GM23248 (cell line): ENCODE results near the gene CNTN1. TPM values are rescaled to one million over a fixed set of nuclear protein-coding genes. Genes with fewer than 3 reads are reported as not detected.

ENCODE experiments used
- DNase-seq: peaks from one replicate; pipeline ENCODE4 v3.0.0-alpha.2; 2015
- H2AFZ ChIP-seq: fragments of 200-600 bp; sonication (generic); 2 replicates; pipeline ENCODE4 v1.6.1; 2016; ENCODE audit warnings: antibody characterized with exemption
- H3F3A ChIP-seq: fragments of 200-600 bp; sonication (generic); 2 replicates; pipeline ENCODE4 v1.6.1; 2016; ENCODE audit warnings: mild to moderate bottlenecking, antibody characterized with exemption, mixed run types; ENCODE audit not compliant: insufficient read depth
- H3K27ac ChIP-seq: fragments of 200-600 bp; sonication (generic); 2 replicates; pipeline ENCODE4 v1.5.1; 2016; ENCODE audit warnings: mild to moderate bottlenecking
- H3K27me3 ChIP-seq: fragments of 200-600 bp; sonication (generic); replicated peaks from 2 replicates; pipeline ENCODE4 v1.6.1; 2016; ENCODE audit warnings: mild to moderate bottlenecking; ENCODE audit not compliant: insufficient read depth
- H3K36me3 ChIP-seq: fragments of 200-600 bp; sonication (generic); 2 replicates; pipeline ENCODE4 v1.6.1; 2016; ENCODE audit warnings: low read depth, mild to moderate bottlenecking
- H3K4me1 ChIP-seq: fragments of 200-600 bp; sonication (generic); 2 replicates; pipeline ENCODE4 v1.6.1; 2016; ENCODE audit warnings: mild to moderate bottlenecking; ENCODE audit not compliant: insufficient read depth
- H3K4me2 ChIP-seq: fragments of 200-600 bp; sonication (generic); one replicate; pipeline ENCODE4 v1.6.1; 2016; ENCODE audit warnings: mild to moderate bottlenecking; ENCODE audit not compliant: unreplicated experiment
- H3K4me3 ChIP-seq: fragments of 200-600 bp; sonication (generic); 2 replicates; pipeline ENCODE4 v1.5.1; 2016; ENCODE audit warnings: mild to moderate bottlenecking
- H3K79me2 ChIP-seq: fragments of 200-600 bp; sonication (generic); 2 replicates; pipeline ENCODE4 v1.6.1; 2016; ENCODE audit warnings: mild to moderate bottlenecking; ENCODE audit not compliant: insufficient read depth
- H3K9ac ChIP-seq: fragments of 200-600 bp; sonication (generic); 2 replicates; pipeline ENCODE4 v1.6.1; 2016; ENCODE audit warnings: mild to moderate bottlenecking
- H3K9me2 ChIP-seq: fragments of 200-600 bp; sonication (generic); 2 replicates; pipeline ENCODE4 v1.6.1; 2016; ENCODE audit warnings: mixed run types, mild to moderate bottlenecking, moderate library complexity; ENCODE audit not compliant: insufficient read depth
- H3K9me3 ChIP-seq: fragments of 200-600 bp; sonication (generic); one replicate; pipeline ENCODE4 v1.6.1; 2017; ENCODE audit warnings: low read depth
- H4K20me1 ChIP-seq: fragments of 200-600 bp; sonication (generic); 2 replicates; pipeline ENCODE4 v1.6.0; 2016; ENCODE audit not compliant: insufficient read depth
- EZH2 ChIP-seq: fragments of 200-600 bp; sonication (generic); IDR thresholded peaks from 2 replicates; pipeline ENCODE4 v1.6.1; 2018; ENCODE audit warnings: antibody characterized with exemption, mild to moderate bottlenecking; ENCODE audit not compliant: insufficient read depth, poor library complexity, severe bottlenecking
- EZH2phosphoT487 ChIP-seq: fragments of 200-600 bp; sonication (generic); IDR thresholded peaks from 2 replicates; pipeline ENCODE4 v1.6.1; 2018; ENCODE audit warnings: antibody characterized with exemption, moderate library complexity, mild to moderate bottlenecking, low read depth; ENCODE audit not compliant: insufficient read depth
- WGBS, 2 experiments: methylation state at CpG; one replicate each; pipeline ENCODE4 v1.1.6; 2015 to 2017; ENCODE audit warnings: low lambda C conversion rate in 2 of 2, low coverage in 1 of 2; ENCODE audit errors: missing lambda C conversion rate in 2 of 2; 5-methylcytosine and 5-hydroxymethylcytosine counted together
- in situ Hi-C: fragments of 300-500 bp; cut with MboI; formaldehyde crosslinking; loops from 2 replicates; pipeline ENCODE4 v1.15.0; 2020
- polyA plus RNA-seq: library from polyadenylated mRNA; unstranded; fragments of >200 nt; fragmentation: Nextera tagmentation; extraction: Ambion mirVana; gene quantifications from 2 replicates; pipeline ENCODE4 v1.2.1, GENCODE V29; 2016
- total RNA-seq: library from RNA; depleted of rRNA; stranded (reverse); fragments of >200 nt; shearing (Covaris generic); gene quantifications from 2 replicates; pipeline ENCODE4 v1.2.3, GENCODE V29; 2014

CNTN1 gene
- total and polyA plus RNA-seq, 2 experiments from 2014 or later: 0.32 to 0.36 TPM

GRCh38 chr12:40688085-40688725, 4.0 kb upstream of the CNTN1 start:
- Histone ChIP-seq H2AFZ (no peak overlapping the region), H3K36me3 (no peaks in the 10 kb centered on the region), H3K4me2 (no peak overlapping the region), H3K27me3 (0 out of 2 replicates have a peak, but pooled peaks cover 16% of the 10 kb centered on the region), H3K9me2 (no peaks in the 10 kb centered on the region), H3K27ac (no peak overlapping the region), H3K79me2 (no peaks in the 10 kb centered on the region), H4K20me1 (no peaks in the 10 kb centered on the region), H3K4me3 (no peak overlapping the region), H3F3A (no peaks in the 10 kb centered on the region), H3K4me1 (no peaks in the 10 kb centered on the region), H3K9ac (no peak overlapping the region), H3K9me3 (no peaks in the 10 kb centered on the region)
- in situ Hi-C loops: no loop called here
- 22 to 24% methylated on average over 8 of the region's 8 CpGs for WGBS, 2 experiments
- no peak for TF ChIP-seq EZH2phosphoT487
- TF ChIP-seq EZH2: no peak
- DNase-seq: peak; percentile 5

GRCh38 chr12:40689576-40689975, 2.7 kb upstream of the CNTN1 start:
- DNase-seq: peak; percentile 6
- Histone ChIP-seq H4K20me1 (no peaks in the 10 kb centered on the region), H3K9ac (no peak overlapping the region), H3K4me3 (no peak overlapping the region), H3K4me1 (no peaks in the 10 kb centered on the region), H3K36me3 (no peaks in the 10 kb centered on the region), H3K27me3 (peaks cover 29% of the 10 kb centered on the region; the same call in 1 of the 2 replicates), H3K9me2 (no peaks in the 10 kb centered on the region), H2AFZ (no peak overlapping the region), H3K4me2 (no peak overlapping the region), H3K27ac (no peak overlapping the region), H3F3A (no peaks in the 10 kb centered on the region), H3K9me3 (no peaks in the 10 kb centered on the region), H3K79me2 (no peaks in the 10 kb centered on the region)
- TF ChIP-seq EZH2phosphoT487 (no peak), EZH2 (no peak)
- WGBS, 2 experiments: 21 to 27% methylated on average over 2 of the region's 2 CpGs
- in situ Hi-C loops: no loop called here

- no peaks in the 10 kb centered on the region for H3K79me2 ChIP-seq
- 0 to 2% methylated on average over 24 to 33 of the region's 33 CpGs for WGBS, 2 experiments
- H4K20me1 ChIP-seq: no peaks in the 10 kb centered on the region
- H2AFZ ChIP-seq: peak overlapping the region; percentile 46
- H3K9ac ChIP-seq: no peak overlapping the region
- TF ChIP-seq EZH2phosphoT487 (no peak), EZH2 (no peak)
- H3K9me2 ChIP-seq: no peaks in the 10 kb centered on the region
- in situ Hi-C loops: no loop called here
- H3F3A ChIP-seq: no peaks in the 10 kb centered on the region
- H3K27me3 ChIP-seq: peaks cover 32% of the 10 kb centered on the region; the same call in 1 of the 2 replicates
- H3K27ac ChIP-seq: no peak overlapping the region
- DNase-seq: peak; percentile 6
- no peaks in the 10 kb centered on the region for H3K9me3 ChIP-seq
- H3K36me3 ChIP-seq: no peaks in the 10 kb centered on the region
- peak overlapping the region; percentile 68 for H3K4me3 ChIP-seq
- H3K4me2 ChIP-seq: peak overlapping the region; percentile 51
- H3K4me1 ChIP-seq: no peaks in the 10 kb centered on the region
Measured at GRCh38 chr12:40692765-40693206, 547 bp downstream of the CNTN1 start.

- H3K4me1 ChIP-seq: no peaks in the 10 kb centered on the region
- H3K9me2 ChIP-seq: no peaks in the 10 kb centered on the region
- 2 to 3% methylated on average over 23 to 24 of the region's 24 CpGs for WGBS, 2 experiments
- peak overlapping the region; percentile 46 for H2AFZ ChIP-seq
- no peaks in the 10 kb centered on the region for H3F3A ChIP-seq
- peak; percentile 43 for DNase-seq
- H3K4me2 ChIP-seq: peak overlapping the region; percentile 51
- H3K4me3 ChIP-seq: peak overlapping the region; percentile 68; the same call in 1 of the 2 replicates
- in situ Hi-C loops: no loop called here
- no peak overlapping the region for H3K27ac ChIP-seq
- no peak overlapping the region for H3K9ac ChIP-seq
- no peaks in the 10 kb centered on the region for H3K36me3 ChIP-seq
- H3K79me2 ChIP-seq: no peaks in the 10 kb centered on the region
- H3K27me3 ChIP-seq: peaks cover 31% of the 10 kb centered on the region; the same call in 1 of the 2 replicates
- H3K9me3 ChIP-seq: no peaks in the 10 kb centered on the region
- no peaks in the 10 kb centered on the region for H4K20me1 ChIP-seq
- TF ChIP-seq EZH2: peak; percentile 26
- TF ChIP-seq EZH2phosphoT487: no peak
Measured at GRCh38 chr12:40693207-40693821, 1.1 kb downstream of the CNTN1 start.
